T-cell (primary cell): ENCODE measurements around the gene PLAC8. TPM values are rescaled to one million over a fixed set of nuclear protein-coding genes. Genes with fewer than 3 reads are reported as not detected.

Source experiments
- ATAC-seq, 4 experiments: fragments of 200-7000 bp in 3 of 4; fragments of 150-1000 bp in 1 of 4; cut with Tn5 transposase; replicated peaks in 1 of 4; 1 replicate in 3 of 4; 2 replicates in 1 of 4; pipeline ENCODE4 v1.10.0; 2021; ENCODE audit warnings: moderate library complexity in 3 of 4, mild to moderate bottlenecking in 2 of 4, moderate number of reproducible peaks in 1 of 4
- CTCF ChIA-PET, 2 donors: fragments of 300-600 bp; sonication (Branson Sonifier 250); formaldehyde crosslinking; loops; one replicate each; lab custom pipeline; 2022; ENCODE audit warnings: antibody characterized with exemption in 2 of 2; lab: Charles Lee
- POLR2A ChIA-PET, 2 donors: fragments of 300-600 bp; sonication (Branson Sonifier 250); formaldehyde crosslinking; loops; one replicate each; lab custom pipeline; 2022; ENCODE audit warnings: antibody characterized with exemption in 2 of 2; lab: Charles Lee
- DNase-seq, 35 experiments: peaks; one replicate each; pipeline versions ENCODE4 v3.0.0 to v3.0.0-alpha.2; 2013 to 2023
- H3K27ac ChIP-seq: one replicate; pipeline ENCODE4 v1.5.1; 2013; ENCODE audit warnings: low read length
- H3K27me3 ChIP-seq, 2 experiments: replicated peaks in 1 of 2; 1 replicate in 1 of 2; 2 replicates in 1 of 2; pipeline versions ENCODE4 v1.6.1 to v1.7.0; 2013; ENCODE audit warnings: low read length in 1 of 2, mixed read lengths in 1 of 2; ENCODE audit not compliant: control insufficient read depth in 2 of 2, insufficient read depth in 2 of 2; ENCODE audit errors: extremely low read depth in 1 of 2
- H3K36me3 ChIP-seq, 2 donors: 1 replicate in 1 of 2; 2 replicates in 1 of 2; pipeline versions ENCODE4 v1.6.1 to v1.7.0; 2013; ENCODE audit warnings: low read length in 1 of 2; ENCODE audit not compliant: control insufficient read depth in 2 of 2, insufficient read depth in 1 of 2; ENCODE audit errors: extremely low read depth in 1 of 2
- H3K4me1 ChIP-seq, 2 experiments: 1 replicate in 1 of 2; 2 replicates in 1 of 2; pipeline versions ENCODE4 v1.6.1 to v1.7.0; 2013; ENCODE audit warnings: low read length in 2 of 2, mixed read lengths in 1 of 2; ENCODE audit not compliant: insufficient read depth in 2 of 2, control insufficient read depth in 1 of 2; ENCODE audit errors: extremely low read depth in 1 of 2
- H3K4me3 ChIP-seq, 2 donors: 1 replicate in 1 of 2; 2 replicates in 1 of 2; pipeline versions ENCODE4 v1.5.1 to v1.7.0; 2013; ENCODE audit warnings: mild to moderate bottlenecking in 2 of 2, low read length in 1 of 2, moderate library complexity in 1 of 2; ENCODE audit not compliant: control insufficient read depth in 1 of 2; ENCODE audit errors: extremely low read depth in 1 of 2
- H3K9me3 ChIP-seq: 2 replicates; pipeline ENCODE4 v1.7.0; 2013
- H3K27ac Mint-ChIP-seq, 2 donors: one replicate each; pipeline ENCODE4 v1.8.0; 2020 to 2021; ENCODE audit warnings: mild to moderate bottlenecking in 2 of 2, mixed read lengths in 2 of 2
- H3K27me3 Mint-ChIP-seq, 2 donors: one replicate each; pipeline ENCODE4 v1.8.0; 2021 to 2022; ENCODE audit warnings: mixed read lengths in 2 of 2
- H3K36me3 Mint-ChIP-seq: one replicate; pipeline ENCODE4 v1.8.0; 2021; ENCODE audit warnings: mixed read lengths
- H3K4me1 Mint-ChIP-seq, 3 donors: one replicate each; pipeline ENCODE4 v1.8.0; 2020 to 2022; ENCODE audit warnings: mixed read lengths in 3 of 3, mild to moderate bottlenecking in 1 of 3
- H3K4me3 Mint-ChIP-seq, 3 donors: one replicate each; pipeline ENCODE4 v1.8.0; 2020 to 2022; ENCODE audit warnings: mild to moderate bottlenecking in 3 of 3, mixed read lengths in 3 of 3, moderate library complexity in 3 of 3
- H3K9me3 Mint-ChIP-seq, 3 donors: one replicate each; pipeline ENCODE4 v1.8.0; 2020 to 2022; ENCODE audit warnings: mixed read lengths in 3 of 3
- WGBS: methylation state at CpG from one replicate; pipeline ENCODE4 v1.1.5; 2013; ENCODE audit warnings: missing lambda C conversion rate; ENCODE audit not compliant: insufficient coverage; 5-methylcytosine and 5-hydroxymethylcytosine counted together
- total RNA-seq, 35 experiments: library from RNA in 6 of 35; stranded (reverse) in 6 of 35; fragments of 120-200 nt in 1 of 35; gene quantifications; one replicate each; pipeline versions ENCODE4 v1.2.1 to v1.2.4 and lab custom pipeline; 2013 to 2026

PLAC8 gene
- total RNA-seq, 5 donors from 2014 or later (not counting 1 experiment from before 2014, with no cell fraction given), result 124 to 318 (median 147) TPM

DNA sequence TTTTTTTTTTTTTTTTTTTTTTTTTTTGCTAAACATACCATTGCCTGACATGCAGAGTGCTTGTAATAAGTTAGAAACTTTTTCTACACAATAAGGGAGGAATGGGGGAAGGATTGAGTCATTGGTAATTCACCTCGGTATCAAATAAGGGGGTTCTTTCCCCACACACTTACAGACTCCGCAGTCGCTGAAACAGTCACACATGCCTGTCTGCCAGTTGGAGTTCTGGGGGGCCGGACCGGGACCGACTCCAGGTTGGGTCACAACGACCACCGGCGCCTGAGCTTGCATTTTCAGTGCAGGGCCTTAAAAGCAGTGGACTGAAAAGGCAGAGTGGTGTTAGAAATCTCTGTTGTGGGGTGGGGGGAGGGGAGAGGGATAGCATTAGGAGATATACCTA is 6.9 kb downstream of the PLAC8 start:
- Histone ChIP-seq H3K4me1 (peaks cover 20 to 55% of the 10 kb centered on the region in 2 experiments), H3K4me3 (peak overlapping the region in 1 of 2 donors; percentile 76), H3K9me3 (no peaks in the 10 kb centered on the region), H3K27me3 (no peaks in the 10 kb centered on the region), H3K36me3 (peaks cover 0 to 33% of the 10 kb centered on the region in 2 donors), H3K27ac (no peak overlapping the region)
- POLR2A ChIA-PET, result interaction anchor here (0.8 to 1.3 kb wide), 2 partner anchors 13 to 102 kb away, joined by 3 to 4 read pairs; no protein-coding TSS in a partner anchor
- Mint-ChIP-seq H3K27ac (peak overlapping the region; percentile 31 to 55), H3K4me1 (peaks cover 53 to 68% (median 62%) of the 10 kb centered on the region in 3 donors), H3K4me3 (peak overlapping the region; percentile 21 to 95 (median 39)), H3K9me3 (no peaks in the 10 kb centered on the region), H3K27me3 (no peaks in the 10 kb centered on the region), H3K36me3 (peaks cover 37% of the 10 kb centered on the region)
- no CpG with 5 or more reads among the region's 9 CpGs for WGBS
- ATAC-seq (no peak), DNase-seq (peak in 2 of 35 experiments; percentile 17 to 23)
- CTCF ChIA-PET, result interaction anchor here in 1 of 2 donors (0.6 to 1.2 kb wide), 3 partner anchors 36 to 153 kb away, joined by 3 to 7 read pairs (median 5); no protein-coding TSS in a partner anchor

DNA sequence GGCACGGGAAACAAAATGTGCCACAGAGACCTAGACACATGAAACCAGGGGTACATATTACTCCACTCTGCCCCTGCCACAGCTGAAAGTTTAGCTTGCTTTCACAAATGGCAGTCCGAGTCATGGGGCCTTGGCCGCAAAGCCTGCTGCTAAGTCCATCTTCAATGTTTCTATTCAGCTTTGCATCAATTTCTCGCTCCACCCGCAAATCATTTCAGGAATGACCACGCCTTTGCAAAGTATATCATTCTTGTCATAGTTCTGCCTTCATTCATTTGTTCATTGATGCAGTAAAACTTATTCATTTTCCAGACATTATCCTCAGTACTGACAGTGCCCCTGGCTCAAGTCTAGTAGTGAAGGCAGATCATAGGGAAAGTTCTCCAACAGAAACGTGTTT is 9.5 kb downstream of the PLAC8 start:
- no peak overlapping the region for H3K27ac ChIP-seq

DNA sequence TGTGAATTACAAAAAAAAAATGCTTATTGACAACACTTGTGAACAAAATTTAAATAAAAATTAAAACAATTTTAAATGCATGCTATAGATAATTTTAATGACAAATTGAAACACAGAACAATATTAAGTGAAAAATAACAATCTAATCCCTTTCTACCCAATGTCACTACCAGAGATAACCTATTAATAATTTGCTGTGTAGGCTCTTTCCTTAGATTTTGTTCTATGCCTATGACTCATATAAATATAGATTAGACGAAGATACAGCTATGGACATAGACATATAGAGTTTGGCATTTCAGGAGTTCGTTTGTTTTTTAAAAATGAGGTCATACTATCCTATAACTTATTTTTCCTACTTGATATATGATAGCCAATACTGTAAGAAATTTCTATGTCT is 18.1 kb downstream of the PLAC8 start:
- Mint-ChIP-seq H3K27me3 (no peaks in the 10 kb centered on the region), H3K36me3 (peaks cover 68% of the 10 kb centered on the region), H3K4me1 (peaks cover 53 to 77% (median 67%) of the 10 kb centered on the region in 3 donors), H3K9me3 (no peaks in the 10 kb centered on the region), H3K4me3 (no peak overlapping the region), H3K27ac (peak overlapping the region; percentile 7 to 77)
- DNase-seq, result no peak
- no peak for ATAC-seq
- Histone ChIP-seq H3K27ac (no peak overlapping the region), H3K4me3 (no peak overlapping the region), H3K36me3 (peaks cover 8 to 94% of the 10 kb centered on the region in 2 donors), H3K27me3 (no peaks in the 10 kb centered on the region), H3K4me1 (peaks cover 2 to 17% of the 10 kb centered on the region in 2 experiments), H3K9me3 (no peaks in the 10 kb centered on the region)
- POLR2A ChIA-PET, result interaction anchor here (0.6 to 1.2 kb wide), 2 partner anchors 16 to 246 kb away, joined by 3 to 5 read pairs; no protein-coding TSS in a partner anchor
- CTCF ChIA-PET, result interaction anchor here (0.7 to 1.9 kb wide), 8 partner anchors 8 to 166 kb away, joined by 3 to 12 read pairs (median 3); no protein-coding TSS in a partner anchor
- WGBS, result no CpG with 5 or more reads among the region's 2 CpGs

More for the DNA sequence above, 9.5 kb downstream of the PLAC8 start:
- peak overlapping the region; percentile 64 to 81 for H3K27ac Mint-ChIP-seq
- peaks cover 64 to 73% (median 66%) of the 10 kb centered on the region in 3 donors for H3K4me1 Mint-ChIP-seq
- no peaks in the 10 kb centered on the region for H3K27me3 Mint-ChIP-seq
- POLR2A ChIA-PET, result interaction anchor here (0.6 kb wide), 2 partner anchors 13 to 15 kb away, joined by 3 read pairs; no protein-coding TSS in a partner anchor
- H3K4me3 ChIP-seq, result no peak overlapping the region
- H3K9me3 Mint-ChIP-seq, result no peaks in the 10 kb centered on the region
- DNase-seq (no peak), ATAC-seq (no peak)
- H3K9me3 ChIP-seq, result no peaks in the 10 kb centered on the region
- no peaks in the 10 kb centered on the region for H3K27me3 ChIP-seq
- H3K4me3 Mint-ChIP-seq, result no peak overlapping the region
- peaks cover 52% of the 10 kb centered on the region for H3K36me3 Mint-ChIP-seq
- peaks cover 0 to 59% of the 10 kb centered on the region in 2 donors for H3K36me3 ChIP-seq
- CTCF ChIA-PET, result interaction anchor here (0.6 to 1.0 kb wide), 4 partner anchors 13 to 148 kb away, joined by 3 to 6 read pairs (median 4); no protein-coding TSS in a partner anchor
- H3K4me1 ChIP-seq, result peaks cover 12 to 52% of the 10 kb centered on the region in 2 experiments
- 94% methylated on average over 6 of the region's 7 CpGs for WGBS

DNA sequence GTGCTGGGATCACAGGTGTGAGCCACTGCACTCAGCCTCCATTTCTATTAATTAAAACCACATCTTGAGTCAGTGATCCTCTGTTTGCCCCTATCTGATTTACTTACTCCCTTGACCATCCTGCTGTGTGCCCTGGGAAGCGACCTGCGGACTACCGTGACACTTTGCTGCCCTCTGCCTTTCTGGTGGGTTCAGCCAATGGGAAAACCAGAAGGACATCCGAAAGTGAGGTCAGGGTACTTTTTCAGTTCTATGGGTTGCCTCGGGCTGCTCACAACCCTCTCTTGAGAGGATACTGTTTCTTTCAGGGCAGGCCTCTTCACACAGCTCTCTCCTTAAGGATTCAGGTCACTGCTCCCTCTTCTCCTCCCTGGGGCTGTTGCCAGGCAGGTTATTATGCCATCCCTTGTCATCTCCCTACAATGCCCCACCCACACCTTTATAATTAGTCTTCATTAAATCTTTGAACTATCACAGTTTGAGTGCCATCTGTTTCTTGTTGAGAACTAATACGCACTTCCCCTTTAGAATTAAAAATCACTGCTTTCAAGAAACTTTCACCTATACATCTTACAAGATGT is 21.4 kb downstream of the PLAC8 start:
- Histone ChIP-seq H3K9me3 (no peaks in the 10 kb centered on the region), H3K27me3 (no peaks in the 10 kb centered on the region), H3K4me1 (peaks cover 2 to 10% of the 10 kb centered on the region in 2 experiments), H3K27ac (no peak overlapping the region), H3K36me3 (peaks cover 8 to 90% of the 10 kb centered on the region in 2 donors), H3K4me3 (no peak overlapping the region)
- Mint-ChIP-seq H3K36me3 (peaks cover 65% of the 10 kb centered on the region), H3K4me1 (peaks cover 35 to 67% (median 56%) of the 10 kb centered on the region in 3 donors), H3K4me3 (no peak overlapping the region), H3K27ac (peak overlapping the region; percentile 47 to 60), H3K27me3 (no peaks in the 10 kb centered on the region), H3K9me3 (no peaks in the 10 kb centered on the region)
- WGBS, result 95% methylated on average over 5 of the region's 6 CpGs
- CTCF ChIA-PET, result interaction anchor here in 1 of 2 donors (0.6 to 1.5 kb wide), 3 partner anchors 8 to 227 kb away, joined by 3 read pairs; no protein-coding TSS in a partner anchor
- no peak for ATAC-seq
- no peak for DNase-seq
- POLR2A ChIA-PET, result interaction anchor here in 1 of 2 donors (0.6 to 0.7 kb wide), 3 partner anchors 21 to 47 kb away, joined by 7 to 9 read pairs (median 8); no protein-coding TSS in a partner anchor

DNA sequence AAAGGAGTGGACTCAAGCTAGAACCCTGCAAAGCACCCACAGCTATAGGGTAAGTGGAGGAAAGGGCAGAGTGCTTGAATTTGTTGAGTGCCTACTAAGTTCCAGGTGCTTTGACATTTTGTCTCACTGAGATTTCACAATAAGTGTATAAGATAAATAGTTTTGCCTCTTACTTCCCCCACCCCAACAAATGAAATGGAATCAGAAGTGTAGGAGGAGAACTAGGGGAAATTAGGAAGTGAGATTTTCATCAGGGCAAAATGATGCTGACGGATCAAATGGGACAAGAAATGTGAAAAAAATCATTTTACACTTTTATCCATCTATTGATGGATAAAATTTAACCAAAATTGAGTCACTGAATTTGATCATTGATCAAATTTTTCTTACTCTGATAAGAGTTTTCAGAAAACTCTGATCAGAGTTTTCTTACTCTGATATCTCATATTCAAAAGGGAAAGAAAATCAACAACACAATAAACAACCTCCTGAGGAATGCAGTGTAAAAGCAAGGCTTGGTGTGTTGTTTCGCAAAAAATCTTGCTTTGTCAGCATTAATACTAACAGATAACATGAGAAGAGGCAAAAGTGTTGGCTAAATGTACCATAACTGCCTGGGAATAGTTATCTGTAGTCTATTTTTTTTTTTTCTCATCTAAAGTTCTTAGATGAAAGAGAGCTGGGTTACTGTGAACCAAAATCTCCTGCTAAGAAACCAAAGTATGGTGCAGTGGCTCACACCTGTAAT is 24.9 kb downstream of the PLAC8 start:
- Histone ChIP-seq H3K4me1 (peaks cover 2 to 10% of the 10 kb centered on the region in 2 experiments), H3K9me3 (no peaks in the 10 kb centered on the region), H3K36me3 (peaks cover 8 to 78% of the 10 kb centered on the region in 2 donors), H3K27me3 (no peaks in the 10 kb centered on the region), H3K4me3 (no peak overlapping the region), H3K27ac (no peak overlapping the region)
- H3K4me1 Mint-ChIP-seq, result peaks cover 18 to 51% (median 43%) of the 10 kb centered on the region in 3 donors
- peak overlapping the region; percentile 23 to 78 for H3K27ac Mint-ChIP-seq
- H3K4me3 Mint-ChIP-seq, result no peak overlapping the region
- POLR2A ChIA-PET, result interaction anchor here in 1 of 2 donors (0.6 to 0.7 kb wide), 2 partner anchors 15 to 24 kb away, joined by 3 to 4 read pairs; no protein-coding TSS in a partner anchor
- ATAC-seq (no peak), DNase-seq (no peak)
- no peaks in the 10 kb centered on the region for H3K9me3 Mint-ChIP-seq
- H3K36me3 Mint-ChIP-seq, result peaks cover 56% of the 10 kb centered on the region
- WGBS, result no CpG with 5 or more reads among the region's 2 CpGs
- CTCF ChIA-PET, result interaction anchor here in 1 of 2 donors (0.7 kb wide), 1 partner anchor 171 kb away, joined by 7 read pairs; no protein-coding TSS in a partner anchor
- no peaks in the 10 kb centered on the region for H3K27me3 Mint-ChIP-seq
